Sigmoid colon (tissue), 7 donors: ENCODE data around the gene SNX33. TPM values are rescaled to one million over a fixed set of nuclear protein-coding genes. Genes with fewer than 3 reads are reported as not detected.
A peak's percentile ranks its signal among the peaks of the same experiment; 100 is the strongest.

Experiments
- DNase-seq: peaks from one replicate; pipeline ENCODE4 v3.0.0-alpha.2; 2019
- H3K27ac ChIP-seq, 4 donors: fragments of 200-600 bp; sonication (generic); one replicate each; pipeline ENCODE4 v1.5.1; 2016 to 2019; ENCODE audit warnings: mild to moderate bottlenecking in 1 of 4
- H3K27me3 ChIP-seq, 3 donors: fragments of 200-600 bp; sonication (generic); one replicate each; pipeline ENCODE4 v1.5.1; 2019; ENCODE audit warnings: mild to moderate bottlenecking in 1 of 3
- H3K36me3 ChIP-seq, 4 donors: fragments of 200-600 bp; sonication (generic); one replicate each; pipeline ENCODE4 v1.5.1; 2016 to 2019
- H3K4me1 ChIP-seq, 4 donors: fragments of 200-600 bp; sonication (generic); one replicate each; pipeline ENCODE4 v1.5.1; 2017 to 2019
- H3K4me3 ChIP-seq, 4 donors: fragments of 200-600 bp; sonication (generic); one replicate each; pipeline ENCODE4 v1.5.1; 2017 to 2019; ENCODE audit warnings: mild to moderate bottlenecking in 2 of 4, moderate library complexity in 1 of 4
- H3K9me3 ChIP-seq, 4 donors: fragments of 200-600 bp in 3 of 4; sonication (generic) in 3 of 4; one replicate each; pipeline versions ENCODE4 v1.5.1 to v1.6.1; 2013 to 2019
- CTCF ChIP-seq, 4 experiments: fragments of 450-650 bp in 3 of 4; fragments of 200-600 bp in 1 of 4; IDR thresholded peaks; one replicate each; pipeline ENCODE4 v1.5.1; 2016 to 2019; ENCODE audit warnings: antibody characterized with exemption in 4 of 4, mild to moderate bottlenecking in 3 of 4, moderate library complexity in 2 of 4
- EP300 ChIP-seq, 4 donors: sonication (generic); formaldehyde crosslinking; IDR thresholded peaks; one replicate each; pipeline ENCODE4 v1.6.1; 2017; ENCODE audit warnings: antibody characterized with exemption in 4 of 4
- POLR2A ChIP-seq, 2 donors: fragments of 450-650 bp; IDR thresholded peaks; one replicate each; pipeline ENCODE4 v1.6.1; 2016; ENCODE audit warnings: antibody characterized with exemption in 2 of 2, mild to moderate bottlenecking in 2 of 2, moderate library complexity in 2 of 2
- POLR2AphosphoS5 ChIP-seq, 4 donors: sonication (generic); formaldehyde crosslinking; IDR thresholded peaks; one replicate each; pipeline ENCODE4 v1.6.1; 2017; ENCODE audit warnings: antibody characterized with exemption in 4 of 4
- WGBS, 2 donors: extraction: QIAGEN DNeasy Blood & Tissue Kit; methylation state at CpG; one replicate each; pipeline ENCODE4 v1.1.7; 2013; 5-methylcytosine and 5-hydroxymethylcytosine counted together
- intact Hi-C: fragments of 100-400 bp; cut with DNase I; formaldehyde crosslinking; loops from one replicate; pipeline ENCODE4 v1.15.1; 2023
- polyA plus RNA-seq, 3 donors: library from polyadenylated mRNA; stranded (reverse); fragments of 200-250 nt; gene quantifications; one replicate each; pipeline ENCODE4 v1.2.3, GENCODE V29; 2013
- total RNA-seq, 4 donors: library from RNA; depleted of rRNA; stranded (reverse); fragments of >200 nt; gene quantifications; one replicate each; pipeline ENCODE4 v1.1.0, GENCODE V29; 2016
- donor health status: healthy with polysubstance abuse.
- donor health status: Bipolar disorder and iron deficiency.
- donor health status: healthy.

Gene SNX33
- total and polyA plus RNA-seq, 7 donors = 9.0 to 32.7 (median 20.9) TPM

DNA sequence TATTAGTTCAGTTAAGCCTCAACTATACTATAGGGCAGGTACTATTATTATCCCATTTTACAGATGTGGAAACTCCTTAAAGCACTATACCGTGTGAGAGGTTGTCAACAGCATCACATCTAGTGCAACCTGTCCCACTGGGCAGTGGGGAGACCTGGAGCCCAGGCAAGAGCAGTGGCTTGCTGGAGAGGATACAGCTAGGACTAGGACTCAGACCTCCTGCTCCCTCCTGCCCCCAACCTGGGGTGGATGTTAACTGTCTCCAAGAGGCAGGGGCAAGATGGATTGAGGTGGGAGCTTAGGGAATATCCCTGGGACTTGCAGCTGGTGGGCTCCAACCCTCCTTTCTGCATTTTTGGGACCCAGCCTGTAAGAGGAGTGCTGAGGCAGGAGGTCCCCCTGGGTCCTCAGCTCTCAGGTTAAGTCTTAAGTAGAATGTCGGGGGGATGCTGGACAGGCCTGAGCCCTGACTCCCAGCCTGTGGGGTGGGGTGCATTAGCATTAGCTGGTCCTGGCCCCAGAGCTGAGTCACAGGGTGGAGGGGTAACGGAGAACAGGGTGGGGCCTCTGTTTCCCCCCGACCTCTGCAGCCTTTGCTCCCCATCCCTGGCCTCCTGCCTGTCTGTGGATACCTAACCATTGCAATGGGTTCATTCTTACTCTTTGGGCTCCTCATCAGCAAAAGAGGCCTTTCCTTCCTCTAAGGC is 6.6 kb downstream of the SNX33 start:
- H3K27me3 ChIP-seq = no peaks in the 10 kb centered on the region
- no peaks in the 10 kb centered on the region for H3K9me3 ChIP-seq
- 59 to 79% methylated on average over 4 of the region's 4 CpGs for WGBS, 2 donors
- H3K36me3 ChIP-seq = peaks cover 0 to 46% (median 22%) of the 10 kb centered on the region in 4 donors
- intact Hi-C loops = no loop called here
- no peak overlapping the region for H3K4me3 ChIP-seq
- H3K4me1 ChIP-seq = peaks cover 0 to 81% (median 66%) of the 10 kb centered on the region in 4 donors
- peak overlapping the region in 3 of 4 donors; percentile 15 to 23 (median 21) for H3K27ac ChIP-seq
- TF ChIP-seq POLR2AphosphoS5 (IDR thresholded peaks at IDR 0.05) = no peak
- no peak for TF ChIP-seq CTCF (IDR thresholded peaks at IDR 0.05)
- TF ChIP-seq EP300 (IDR thresholded peaks at IDR 0.05) = no peak
- no peak for TF ChIP-seq POLR2A (IDR thresholded peaks at IDR 0.05)
- DNase-seq = no peak

DNA sequence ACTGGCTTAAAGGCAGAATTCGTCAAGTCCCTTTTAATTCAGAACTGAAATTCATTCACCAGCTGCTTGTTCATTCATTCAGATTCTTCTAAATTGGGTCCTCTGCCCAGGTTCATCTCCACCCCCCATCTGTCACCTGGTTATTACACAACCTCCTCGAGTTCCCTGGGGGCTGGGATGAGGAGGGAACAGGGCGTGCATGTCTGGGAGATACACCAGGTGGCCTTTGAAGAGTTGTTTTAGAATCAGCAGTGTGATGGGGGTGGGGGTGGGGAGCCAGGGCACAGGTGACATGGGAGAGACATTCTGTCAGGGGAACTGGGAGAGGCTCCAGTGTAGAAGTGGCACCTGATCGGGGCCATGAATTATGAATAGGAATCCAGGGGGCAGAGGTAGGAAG is 8.2 kb downstream of the SNX33 start:
- Histone ChIP-seq H3K36me3 (peaks cover 0 to 53% (median 22%) of the 10 kb centered on the region in 4 donors), H3K27ac (no peak overlapping the region), H3K4me1 (peaks cover 0 to 81% (median 66%) of the 10 kb centered on the region in 4 donors), H3K4me3 (no peak overlapping the region), H3K9me3 (no peaks in the 10 kb centered on the region), H3K27me3 (no peaks in the 10 kb centered on the region)
- no peak for DNase-seq
- intact Hi-C loops = no loop called here
- WGBS, 2 donors = 56 to 71% methylated on average over 4 of the region's 4 CpGs
- TF ChIP-seq POLR2A (IDR thresholded peaks at IDR 0.05) (no peak), POLR2AphosphoS5 (IDR thresholded peaks at IDR 0.05) (no peak), CTCF (IDR thresholded peaks at IDR 0.05) (no peak), EP300 (IDR thresholded peaks at IDR 0.05) (no peak)

DNA sequence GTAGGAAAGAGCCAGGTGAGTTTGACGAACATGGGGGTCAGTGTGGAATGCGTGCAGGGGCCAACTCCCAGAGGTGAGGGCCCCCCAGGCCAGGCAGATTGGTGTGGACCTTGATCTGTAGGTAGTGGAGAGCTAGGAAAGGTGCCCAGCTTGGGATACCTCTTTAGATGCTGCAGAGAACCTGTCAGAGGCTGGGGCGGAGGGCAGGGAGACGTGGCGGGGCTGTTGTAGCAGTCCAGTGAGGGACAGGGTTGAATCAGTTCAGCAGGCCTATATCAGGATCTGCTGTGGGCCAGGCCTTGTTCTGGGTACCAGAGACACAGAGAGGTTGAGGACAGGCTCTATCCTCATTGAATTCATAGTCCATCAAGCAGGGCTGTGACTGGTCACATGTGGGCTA is 8.6 kb downstream of the SNX33 start:
- DNase-seq = no peak
- Histone ChIP-seq H3K9me3 (no peaks in the 10 kb centered on the region), H3K27ac (no peak overlapping the region), H3K36me3 (peaks cover 0 to 53% (median 22%) of the 10 kb centered on the region in 4 donors), H3K4me1 (peaks cover 0 to 81% (median 66%) of the 10 kb centered on the region in 4 donors), H3K4me3 (no peak overlapping the region), H3K27me3 (no peaks in the 10 kb centered on the region)
- 92 to 94% methylated on average over 5 of the region's 5 CpGs for WGBS, 2 donors
- TF ChIP-seq CTCF (IDR thresholded peaks at IDR 0.05) (no peak), POLR2A (IDR thresholded peaks at IDR 0.05) (no peak), POLR2AphosphoS5 (IDR thresholded peaks at IDR 0.05) (no peak), EP300 (IDR thresholded peaks at IDR 0.05) (no peak)
- intact Hi-C loops = no loop called here

DNA sequence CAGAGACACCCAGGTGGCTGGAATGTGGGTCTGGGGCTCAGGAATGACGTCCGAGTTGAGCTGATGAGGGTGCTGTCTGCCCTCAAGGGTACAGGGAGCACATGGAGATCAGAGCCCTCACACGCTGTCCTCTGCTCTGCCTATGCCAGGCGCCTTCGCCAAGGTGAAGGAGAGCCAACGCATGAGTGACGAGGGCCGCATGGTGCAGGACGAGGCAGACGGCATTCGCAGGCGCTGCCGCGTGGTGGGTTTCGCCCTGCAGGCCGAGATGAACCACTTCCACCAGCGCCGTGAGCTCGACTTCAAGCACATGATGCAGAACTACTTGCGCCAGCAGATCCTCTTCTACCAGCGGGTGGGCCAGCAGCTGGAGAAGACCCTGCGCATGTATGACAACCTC is 9.1 kb downstream of the SNX33 start:
- Histone ChIP-seq H3K4me3 (no peak overlapping the region), H3K27ac (no peak overlapping the region), H3K9me3 (no peaks in the 10 kb centered on the region), H3K36me3 (peaks cover 0 to 53% (median 22%) of the 10 kb centered on the region in 4 donors), H3K4me1 (peaks cover 0 to 81% (median 66%) of the 10 kb centered on the region in 4 donors), H3K27me3 (no peaks in the 10 kb centered on the region)
- 94 to 95% methylated on average over 22 of the region's 22 CpGs for WGBS, 2 donors
- no peak for TF ChIP-seq POLR2AphosphoS5 (IDR thresholded peaks at IDR 0.05)
- no peak for TF ChIP-seq EP300 (IDR thresholded peaks at IDR 0.05)
- no peak for TF ChIP-seq CTCF (IDR thresholded peaks at IDR 0.05)
- TF ChIP-seq POLR2A (IDR thresholded peaks at IDR 0.05) = no peak
- no peak for DNase-seq
- intact Hi-C loops = no loop called here
